Left lung (tissue), 10 donors: Measurements from ENCODE around the gene TMA16. TPM values are rescaled to one million over a fixed set of nuclear protein-coding genes. Genes with fewer than 3 reads are reported as not detected.

ENCODE experiments used
- ATAC-seq: fragments of 200-7000 bp; cut with Tn5 transposase; one replicate; pipeline ENCODE4 v1.9.1; 2020; ENCODE audit warnings: moderate library complexity
- DNase-seq, 4 donors: peaks; one replicate each; pipeline ENCODE4 v3.0.0-alpha.2; 2013 to 2020
- H3K27ac ChIP-seq, 2 donors: fragments of 200-600 bp; sonication (generic) in 1 of 2; one replicate each; pipeline versions ENCODE4 v1.5.0 to v1.8.0; 2020 to 2021
- H3K27me3 ChIP-seq, 2 donors: fragments of 200-600 bp; sonication (generic) in 1 of 2; one replicate each; pipeline versions ENCODE4 v1.5.0 to v1.8.0; 2020 to 2021
- H3K36me3 ChIP-seq, 2 donors: fragments of 200-600 bp; sonication (generic) in 1 of 2; one replicate each; pipeline versions ENCODE4 v1.5.0 to v1.8.0; 2020 to 2021
- H3K4me1 ChIP-seq, 2 donors: fragments of 200-600 bp; one replicate each; pipeline ENCODE4 v1.8.0; 2021
- H3K4me3 ChIP-seq, 2 donors: fragments of 200-600 bp; sonication (generic) in 1 of 2; one replicate each; pipeline versions ENCODE4 v1.5.0 to v1.8.0; 2020 to 2021; ENCODE audit warnings: mild to moderate bottlenecking in 1 of 2
- H3K9me3 ChIP-seq, 2 donors: fragments of 200-600 bp; sonication (generic) in 1 of 2; one replicate each; pipeline versions ENCODE4 v1.5.0 to v1.8.0; 2020 to 2021
- intact Hi-C, 2 donors: fragments of 100-400 bp; cut with DNase I; formaldehyde crosslinking; loops; one replicate each; pipeline versions ENCODE4 v1.11.2 to v1.14.2; 2022
- polyA plus RNA-seq, 6 donors: library from polyadenylated mRNA; unstranded; fragments of 120-200 nt; gene quantifications; one replicate each; pipeline ENCODE4 v1.2.1, GENCODE V29; 2013; ENCODE audit not compliant: insufficient read length in 6 of 6
- total RNA-seq, 2 donors: library from RNA; stranded (reverse); fragmentation: NEBNext Ultra II Directional; extraction: Animal tissue kit (Norgen Biotek cat#: 25700); gene quantifications; one replicate each; pipeline ENCODE4 v1.2.1, GENCODE V29; 2021
- TF ChIP-seq, protein P1 (sequence below), 2 donors: fragments of 200-600 bp; sonication (generic) in 1 of 2; IDR thresholded peaks; one replicate each; pipeline versions ENCODE4 v1.5.0 to v1.8.0; 2021; ENCODE audit warnings: antibody characterized with exemption in 2 of 2
- donor health status: DM: no; HTN: yes; CAD: no.
- donor health status: DM: no; HTN: no; CAD: no.

TMA16 gene
- total and polyA plus RNA-seq, 8 donors: 18.9 to 37.2 (median 33.9) TPM

DNA sequence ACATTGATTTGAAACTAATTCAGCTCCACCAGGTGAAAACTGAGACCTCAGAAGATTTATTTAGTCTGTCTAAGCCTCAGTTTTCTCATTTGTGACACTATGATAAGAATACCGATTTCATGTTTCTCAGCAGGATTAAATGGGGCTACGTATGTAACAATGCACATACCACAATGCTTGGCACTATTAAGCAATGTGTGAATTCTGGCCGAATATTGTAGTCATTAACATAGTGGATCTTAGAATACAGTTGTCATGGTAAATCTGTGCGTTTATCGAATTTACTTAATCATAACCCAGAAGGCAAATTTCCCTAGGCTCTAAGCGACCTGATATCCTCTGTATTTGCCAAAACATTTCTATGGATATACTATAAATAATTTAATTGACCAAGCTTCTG, 69.1 kb downstream of the TMA16 start:
- DNase-seq (no peak), ATAC-seq (no peak)
- intact Hi-C loops: no loop called here
- H3K4me3 ChIP-seq: no peak overlapping the region
- H3K27ac ChIP-seq: no peak overlapping the region
- H3K27me3 ChIP-seq: no peaks in the 10 kb centered on the region
- TF ChIP-seq, protein P1, sequence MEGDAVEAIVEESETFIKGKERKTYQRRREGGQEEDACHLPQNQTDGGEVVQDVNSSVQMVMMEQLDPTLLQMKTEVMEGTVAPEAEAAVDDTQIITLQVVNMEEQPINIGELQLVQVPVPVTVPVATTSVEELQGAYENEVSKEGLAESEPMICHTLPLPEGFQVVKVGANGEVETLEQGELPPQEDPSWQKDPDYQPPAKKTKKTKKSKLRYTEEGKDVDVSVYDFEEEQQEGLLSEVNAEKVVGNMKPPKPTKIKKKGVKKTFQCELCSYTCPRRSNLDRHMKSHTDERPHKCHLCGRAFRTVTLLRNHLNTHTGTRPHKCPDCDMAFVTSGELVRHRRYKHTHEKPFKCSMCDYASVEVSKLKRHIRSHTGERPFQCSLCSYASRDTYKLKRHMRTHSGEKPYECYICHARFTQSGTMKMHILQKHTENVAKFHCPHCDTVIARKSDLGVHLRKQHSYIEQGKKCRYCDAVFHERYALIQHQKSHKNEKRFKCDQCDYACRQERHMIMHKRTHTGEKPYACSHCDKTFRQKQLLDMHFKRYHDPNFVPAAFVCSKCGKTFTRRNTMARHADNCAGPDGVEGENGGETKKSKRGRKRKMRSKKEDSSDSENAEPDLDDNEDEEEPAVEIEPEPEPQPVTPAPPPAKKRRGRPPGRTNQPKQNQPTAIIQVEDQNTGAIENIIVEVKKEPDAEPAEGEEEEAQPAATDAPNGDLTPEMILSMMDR (IDR thresholded peaks at IDR 0.05): no peak
- peaks cover 0 to 8% of the 10 kb centered on the region in 2 donors for H3K4me1 ChIP-seq
- H3K9me3 ChIP-seq: no peaks in the 10 kb centered on the region
- H3K36me3 ChIP-seq: no peaks in the 10 kb centered on the region

DNA sequence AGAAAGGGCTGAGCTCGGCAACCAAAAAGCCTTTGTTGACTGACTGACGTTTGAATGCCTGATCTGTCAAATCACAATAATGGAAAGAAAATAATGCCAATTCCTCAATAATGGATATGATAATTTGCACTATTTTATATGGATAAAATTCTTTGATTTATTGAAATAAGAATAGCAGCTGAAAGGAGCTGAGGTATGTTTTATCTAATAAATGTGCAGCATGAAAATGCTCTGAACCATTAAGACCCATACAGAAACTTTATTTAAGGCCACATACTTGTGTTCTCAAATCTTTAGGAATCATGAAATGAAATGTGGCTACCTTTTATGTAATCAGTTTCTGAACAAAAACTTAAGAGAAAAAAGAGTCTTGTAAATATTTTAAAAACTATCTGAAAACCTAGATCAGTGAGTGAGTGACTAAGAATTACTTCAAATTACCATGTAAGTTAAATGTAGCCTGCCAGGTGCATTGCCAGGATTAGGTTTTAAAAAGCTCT, 69.8 kb downstream of the TMA16 start:
- DNase-seq (no peak), ATAC-seq (no peak)
- Histone ChIP-seq H3K4me3 (no peak overlapping the region), H3K27ac (no peak overlapping the region), H3K27me3 (no peaks in the 10 kb centered on the region), H3K4me1 (peaks cover 0 to under 1% of the 10 kb centered on the region in 2 donors), H3K36me3 (no peaks in the 10 kb centered on the region), H3K9me3 (no peaks in the 10 kb centered on the region)
- TF ChIP-seq, protein P1 (IDR thresholded peaks at IDR 0.05): no peak
- intact Hi-C loops: no loop called here

DNA sequence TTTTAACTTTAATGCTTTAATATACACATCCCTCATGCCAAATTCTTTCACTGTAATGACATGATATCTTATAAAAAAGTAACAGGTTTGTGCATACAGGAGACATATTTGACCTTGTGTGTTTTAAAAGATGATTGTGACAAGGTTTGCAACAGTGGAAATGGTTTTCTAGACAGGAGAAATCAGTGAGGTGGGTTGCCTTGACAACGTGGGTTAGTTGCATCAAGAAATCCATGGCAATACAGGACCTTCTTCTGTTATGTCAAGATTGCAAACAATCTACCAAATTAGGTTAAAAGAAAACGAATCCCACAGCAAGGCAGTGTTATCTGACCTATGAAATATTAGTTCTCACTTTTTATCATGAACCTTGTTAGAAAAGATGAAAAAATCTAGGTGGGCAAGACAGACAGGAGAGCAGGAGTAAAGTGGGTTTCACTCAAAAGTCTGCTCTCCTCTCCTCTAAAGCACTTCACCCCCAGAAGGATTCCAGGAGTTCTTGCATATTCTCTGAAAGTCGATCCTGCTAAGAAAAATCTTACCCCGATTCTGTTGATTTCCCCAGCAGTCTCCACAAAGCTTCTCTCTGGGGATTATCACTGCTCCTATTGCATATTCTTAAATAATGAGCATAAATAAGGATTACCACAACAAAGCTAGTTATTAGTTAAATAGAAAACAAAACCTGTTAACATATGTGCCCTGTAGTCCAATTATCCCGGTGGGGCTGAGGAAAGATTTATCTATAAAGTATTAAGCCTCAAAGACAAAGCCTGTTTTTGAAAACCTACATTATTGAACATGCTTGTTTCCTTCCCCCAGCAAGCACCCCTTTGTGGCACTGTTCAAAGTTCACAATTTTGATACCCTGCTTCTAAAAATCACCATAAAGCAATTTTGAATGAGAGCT, 71.0 kb downstream of the TMA16 start:
- no peaks in the 10 kb centered on the region for H3K27me3 ChIP-seq
- TF ChIP-seq, protein P1 (IDR thresholded peaks at IDR 0.05): no peak

DNA sequence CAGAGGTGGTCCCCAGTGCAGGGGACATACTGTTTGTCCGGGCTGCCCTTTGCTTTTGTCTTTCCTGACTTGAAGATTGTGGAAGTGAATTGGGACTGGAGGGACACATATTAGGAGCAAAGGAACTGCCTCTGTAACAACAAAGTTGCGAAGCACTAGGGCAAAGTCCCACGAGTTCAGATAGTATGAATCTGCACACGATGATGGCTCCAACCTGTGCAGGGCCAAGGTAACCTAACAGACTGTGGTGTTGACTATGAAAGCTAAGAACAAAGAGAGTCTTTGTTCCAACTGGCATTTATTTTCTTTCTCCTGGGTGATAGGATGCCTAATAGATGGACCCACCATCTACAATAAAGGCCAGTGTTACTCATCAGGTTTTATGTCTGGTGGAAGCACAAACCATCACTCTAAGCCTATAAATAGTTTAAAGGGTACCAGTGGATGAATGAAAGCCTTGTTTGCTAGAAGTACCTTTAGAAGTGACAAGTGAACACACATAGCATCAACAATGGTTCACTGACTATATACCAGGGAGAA, 71.8 kb downstream of the TMA16 start:
- TF ChIP-seq, protein P1 (IDR thresholded peaks at IDR 0.05): no peak
- Histone ChIP-seq H3K9me3 (no peaks in the 10 kb centered on the region), H3K36me3 (no peaks in the 10 kb centered on the region), H3K4me3 (no peak overlapping the region), H3K27ac (no peak overlapping the region), H3K4me1 (no peaks in the 10 kb centered on the region), H3K27me3 (no peaks in the 10 kb centered on the region)
- ATAC-seq: no peak
- intact Hi-C loops: no loop called here
- DNase-seq: no peak

More for the DNA sequence above, 71.0 kb downstream of the TMA16 start:
- Histone ChIP-seq H3K27ac (no peak overlapping the region), H3K4me1 (no peaks in the 10 kb centered on the region), H3K9me3 (no peaks in the 10 kb centered on the region), H3K36me3 (no peaks in the 10 kb centered on the region), H3K4me3 (no peak overlapping the region)
- no peak for ATAC-seq
- intact Hi-C loops: no loop called here
- DNase-seq: no peak

DNA sequence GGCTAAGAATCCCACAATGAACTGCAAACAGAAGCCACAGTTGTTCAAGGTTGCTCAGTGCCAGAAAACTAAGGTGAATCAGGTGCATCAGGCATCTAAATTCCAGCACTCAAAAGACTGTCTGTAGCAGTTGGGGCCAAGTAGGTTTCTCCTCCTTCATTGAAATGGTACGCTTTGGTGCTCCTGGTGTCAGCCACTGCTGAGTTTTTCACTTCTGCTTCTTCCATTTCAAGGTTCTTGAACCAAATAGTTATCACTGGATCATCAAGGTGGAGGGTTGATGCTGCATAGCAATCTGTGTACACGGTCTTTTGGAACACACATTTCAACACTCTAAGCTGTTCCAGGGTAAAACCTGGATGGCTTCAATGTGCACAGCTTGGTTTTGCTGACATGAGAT, 74.4 kb downstream of the TMA16 start:
- Histone ChIP-seq H3K27ac (no peak overlapping the region), H3K4me1 (no peaks in the 10 kb centered on the region), H3K36me3 (no peaks in the 10 kb centered on the region), H3K27me3 (no peaks in the 10 kb centered on the region), H3K4me3 (no peak overlapping the region), H3K9me3 (no peaks in the 10 kb centered on the region)
- intact Hi-C loops: no loop called here
- DNase-seq (no peak), ATAC-seq (no peak)
- TF ChIP-seq, protein P1 (IDR thresholded peaks at IDR 0.05): no peak
